ENCODE measurements around the gene OBSCN.

OBSCN gene

GRCh38 chr1:228309326-228310067 lies 101.7 kb downstream of the OBSCN start:
- H3K27me3 ChIP-seq (ENCODE audit: control insufficient read depth in 2 of 2, insufficient read depth in 2 of 2, low read length in 2 of 2) = no peaks in the 10 kb centered on the region
- no peaks in the 10 kb centered on the region for H3K36me3 ChIP-seq (ENCODE audit: control insufficient read depth in 2 of 2, insufficient read depth in 2 of 2, low read length in 2 of 2)

GRCh38 chr1:228310162-228310792 lies 102.4 kb downstream of the OBSCN start:
- peaks cover 0 to 4% of the 10 kb centered on the region in 2 donors for H3K9me3 ChIP-seq (ENCODE audit: control insufficient read depth in 2 of 2, low read length in 2 of 2)
- H3K36me3 ChIP-seq (ENCODE audit: control insufficient read depth in 2 of 2, insufficient read depth in 2 of 2, low read length in 2 of 2) = no peaks in the 10 kb centered on the region
- H3K4me1 ChIP-seq (ENCODE audit: control insufficient read depth in 2 of 2, insufficient read depth in 2 of 2, low read length in 2 of 2) = no peaks in the 10 kb centered on the region
- H3K27me3 ChIP-seq (ENCODE audit: control insufficient read depth in 2 of 2, insufficient read depth in 2 of 2, low read length in 2 of 2) = no peaks in the 10 kb centered on the region
- no peak overlapping the region for H3K4me3 ChIP-seq (ENCODE audit: low read length in 2 of 2)
- no peak overlapping the region for H3K27ac ChIP-seq (ENCODE audit: low read depth in 2 of 2, low read length in 2 of 2)
- no peak overlapping the region for H3K9ac ChIP-seq (ENCODE audit: low read depth in 1 of 2, low read length in 2 of 2)

More at GRCh38 chr1:228309326-228310067, 101.7 kb downstream of the OBSCN start:
- no peak overlapping the region for H3K9ac ChIP-seq (ENCODE audit: low read depth in 1 of 2, low read length in 2 of 2)
- H3K4me3 ChIP-seq (ENCODE audit: low read length in 2 of 2) = no peak overlapping the region
- H3K4me1 ChIP-seq (ENCODE audit: control insufficient read depth in 2 of 2, insufficient read depth in 2 of 2, low read length in 2 of 2) = no peaks in the 10 kb centered on the region
- H3K9me3 ChIP-seq (ENCODE audit: control insufficient read depth in 2 of 2, low read length in 2 of 2) = peaks cover 0 to 4% of the 10 kb centered on the region in 2 donors
- H3K27ac ChIP-seq (ENCODE audit: low read depth in 2 of 2, low read length in 2 of 2) = no peak overlapping the region

GRCh38 chr1:228311091-228311490 lies 103.2 kb downstream of the OBSCN start:
- Histone ChIP-seq H3K36me3 (ENCODE audit: control insufficient read depth in 2 of 2, insufficient read depth in 2 of 2, low read length in 2 of 2) (no peaks in the 10 kb centered on the region), H3K27me3 (ENCODE audit: control insufficient read depth in 2 of 2, insufficient read depth in 2 of 2, low read length in 2 of 2) (no peaks in the 10 kb centered on the region), H3K27ac (ENCODE audit: low read depth in 2 of 2, low read length in 2 of 2) (no peak overlapping the region), H3K4me3 (ENCODE audit: low read length in 2 of 2) (no peak overlapping the region), H3K4me1 (ENCODE audit: control insufficient read depth in 2 of 2, insufficient read depth in 2 of 2, low read length in 2 of 2) (no peaks in the 10 kb centered on the region), H3K9me3 (ENCODE audit: control insufficient read depth in 2 of 2, low read length in 2 of 2) (peaks cover 0 to 4% of the 10 kb centered on the region in 2 donors), H3K9ac (ENCODE audit: low read depth in 1 of 2, low read length in 2 of 2) (no peak overlapping the region)

- Histone ChIP-seq H3K27me3 (ENCODE audit: control insufficient read depth in 2 of 2, insufficient read depth in 2 of 2, low read length in 2 of 2) (no peaks in the 10 kb centered on the region), H3K36me3 (ENCODE audit: control insufficient read depth in 2 of 2, insufficient read depth in 2 of 2, low read length in 2 of 2) (no peaks in the 10 kb centered on the region), H3K9ac (ENCODE audit: low read depth in 1 of 2, low read length in 2 of 2) (no peak overlapping the region), H3K4me1 (ENCODE audit: control insufficient read depth in 2 of 2, insufficient read depth in 2 of 2, low read length in 2 of 2) (no peaks in the 10 kb centered on the region), H3K4me3 (ENCODE audit: low read length in 2 of 2) (no peak overlapping the region), H3K9me3 (ENCODE audit: control insufficient read depth in 2 of 2, low read length in 2 of 2) (peaks cover 0 to 4% of the 10 kb centered on the region in 2 donors), H3K27ac (ENCODE audit: low read depth in 2 of 2, low read length in 2 of 2) (no peak overlapping the region)
These were observed 104.4 kb downstream of the OBSCN start for GRCh38 chr1:228312136-228312764.

GRCh38 chr1:228313536-228314277 lies 105.9 kb downstream of the OBSCN start:
- peaks cover 0 to 4% of the 10 kb centered on the region in 2 donors for H3K9me3 ChIP-seq (ENCODE audit: control insufficient read depth in 2 of 2, low read length in 2 of 2)
- H3K4me3 ChIP-seq (ENCODE audit: low read length in 2 of 2) = no peak overlapping the region
- no peak overlapping the region for H3K27ac ChIP-seq (ENCODE audit: low read depth in 2 of 2, low read length in 2 of 2)
- H3K27me3 ChIP-seq (ENCODE audit: control insufficient read depth in 2 of 2, insufficient read depth in 2 of 2, low read length in 2 of 2) = no peaks in the 10 kb centered on the region
- no peak overlapping the region for H3K9ac ChIP-seq (ENCODE audit: low read depth in 1 of 2, low read length in 2 of 2)
- H3K36me3 ChIP-seq (ENCODE audit: control insufficient read depth in 2 of 2, insufficient read depth in 2 of 2, low read length in 2 of 2) = no peaks in the 10 kb centered on the region
- H3K4me1 ChIP-seq (ENCODE audit: control insufficient read depth in 2 of 2, insufficient read depth in 2 of 2, low read length in 2 of 2) = no peaks in the 10 kb centered on the region

GRCh38 chr1:228314315-228314657 lies 106.4 kb downstream of the OBSCN start:
- Histone ChIP-seq H3K4me1 (ENCODE audit: control insufficient read depth in 2 of 2, insufficient read depth in 2 of 2, low read length in 2 of 2) (no peaks in the 10 kb centered on the region), H3K27ac (ENCODE audit: low read depth in 2 of 2, low read length in 2 of 2) (no peak overlapping the region), H3K36me3 (ENCODE audit: control insufficient read depth in 2 of 2, insufficient read depth in 2 of 2, low read length in 2 of 2) (peaks cover 0 to 4% of the 10 kb centered on the region in 2 donors), H3K4me3 (ENCODE audit: low read length in 2 of 2) (no peak overlapping the region), H3K27me3 (ENCODE audit: control insufficient read depth in 2 of 2, insufficient read depth in 2 of 2, low read length in 2 of 2) (no peaks in the 10 kb centered on the region), H3K9me3 (ENCODE audit: control insufficient read depth in 2 of 2, low read length in 2 of 2) (peaks cover 0 to 4% of the 10 kb centered on the region in 2 donors), H3K9ac (ENCODE audit: low read depth in 1 of 2, low read length in 2 of 2) (no peak overlapping the region)

GRCh38 chr1:228314658-228315483 lies 107.0 kb downstream of the OBSCN start:
- no peaks in the 10 kb centered on the region for H3K4me1 ChIP-seq (ENCODE audit: control insufficient read depth in 2 of 2, insufficient read depth in 2 of 2, low read length in 2 of 2)
- H3K36me3 ChIP-seq (ENCODE audit: control insufficient read depth in 2 of 2, insufficient read depth in 2 of 2, low read length in 2 of 2) = peaks cover 0 to 4% of the 10 kb centered on the region in 2 donors
- H3K4me3 ChIP-seq (ENCODE audit: low read length in 2 of 2) = no peak overlapping the region
- H3K9me3 ChIP-seq (ENCODE audit: control insufficient read depth in 2 of 2, low read length in 2 of 2) = peaks cover 0 to 4% of the 10 kb centered on the region in 2 donors
- H3K27me3 ChIP-seq (ENCODE audit: control insufficient read depth in 2 of 2, insufficient read depth in 2 of 2, low read length in 2 of 2) = no peaks in the 10 kb centered on the region
- no peak overlapping the region for H3K27ac ChIP-seq (ENCODE audit: low read depth in 2 of 2, low read length in 2 of 2)
- H3K9ac ChIP-seq (ENCODE audit: low read depth in 1 of 2, low read length in 2 of 2) = no peak overlapping the region

GRCh38 chr1:228315484-228315944 lies 107.7 kb downstream of the OBSCN start:
- Histone ChIP-seq H3K27ac (ENCODE audit: low read depth in 2 of 2, low read length in 2 of 2) (no peak overlapping the region), H3K4me1 (ENCODE audit: control insufficient read depth in 2 of 2, insufficient read depth in 2 of 2, low read length in 2 of 2) (no peaks in the 10 kb centered on the region), H3K9ac (ENCODE audit: low read depth in 1 of 2, low read length in 2 of 2) (no peak overlapping the region), H3K9me3 (ENCODE audit: control insufficient read depth in 2 of 2, low read length in 2 of 2) (peaks cover 0 to 4% of the 10 kb centered on the region in 2 donors), H3K4me3 (ENCODE audit: low read length in 2 of 2) (no peak overlapping the region), H3K36me3 (ENCODE audit: control insufficient read depth in 2 of 2, insufficient read depth in 2 of 2, low read length in 2 of 2) (peaks cover 0 to 4% of the 10 kb centered on the region in 2 donors), H3K27me3 (ENCODE audit: control insufficient read depth in 2 of 2, insufficient read depth in 2 of 2, low read length in 2 of 2) (no peaks in the 10 kb centered on the region)

GRCh38 chr1:228315945-228316588 lies 108.2 kb downstream of the OBSCN start:
- Histone ChIP-seq H3K36me3 (ENCODE audit: control insufficient read depth in 2 of 2, insufficient read depth in 2 of 2, low read length in 2 of 2) (peaks cover 0 to 7% of the 10 kb centered on the region in 2 donors), H3K4me1 (ENCODE audit: control insufficient read depth in 2 of 2, insufficient read depth in 2 of 2, low read length in 2 of 2) (no peaks in the 10 kb centered on the region), H3K9ac (ENCODE audit: low read depth in 1 of 2, low read length in 2 of 2) (no peak overlapping the region), H3K27ac (ENCODE audit: low read depth in 2 of 2, low read length in 2 of 2) (no peak overlapping the region), H3K4me3 (ENCODE audit: low read length in 2 of 2) (no peak overlapping the region), H3K27me3 (ENCODE audit: control insufficient read depth in 2 of 2, insufficient read depth in 2 of 2, low read length in 2 of 2) (no peaks in the 10 kb centered on the region), H3K9me3 (ENCODE audit: control insufficient read depth in 2 of 2, low read length in 2 of 2) (peaks cover 0 to 4% of the 10 kb centered on the region in 2 donors)

All from mucosa of rectum (tissue), 2 donors.